ENCODE results near the gene TMEM91. TPM values are rescaled to one million over a fixed set of nuclear protein-coding genes. Genes with fewer than 3 reads are reported as not detected.
A peak's percentile ranks its signal among the peaks of the same experiment; 100 is the strongest.

TMEM91 gene
- total and polyA plus RNA-seq, 2 of the 13 experiments (the other 11 are each of a cell fraction or from before 2014, with no cell fraction given): 6.3 to 10.3 TPM

DNA sequence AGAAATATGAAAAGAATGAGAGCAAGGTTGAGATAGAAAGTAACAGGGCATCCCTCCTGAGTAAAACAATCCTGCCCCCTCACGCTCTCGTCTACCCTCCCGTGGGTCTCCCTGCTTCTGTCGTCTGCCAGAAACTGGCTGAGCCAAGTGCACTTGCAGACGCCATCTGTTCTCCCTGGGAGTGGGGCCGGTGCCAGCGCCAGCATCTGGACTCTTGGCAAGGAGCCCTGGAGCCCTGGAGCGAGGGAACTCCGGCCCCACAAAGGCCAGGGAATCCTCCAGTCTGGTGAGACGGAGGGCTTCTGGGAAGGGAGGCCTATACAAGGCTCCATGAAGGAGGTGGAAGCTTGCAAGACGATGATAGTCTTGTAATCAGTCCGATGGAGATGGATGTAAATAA is 2.3 kb upstream of the TMEM91 start (continued):
- TF ChIP-seq, protein P1, sequence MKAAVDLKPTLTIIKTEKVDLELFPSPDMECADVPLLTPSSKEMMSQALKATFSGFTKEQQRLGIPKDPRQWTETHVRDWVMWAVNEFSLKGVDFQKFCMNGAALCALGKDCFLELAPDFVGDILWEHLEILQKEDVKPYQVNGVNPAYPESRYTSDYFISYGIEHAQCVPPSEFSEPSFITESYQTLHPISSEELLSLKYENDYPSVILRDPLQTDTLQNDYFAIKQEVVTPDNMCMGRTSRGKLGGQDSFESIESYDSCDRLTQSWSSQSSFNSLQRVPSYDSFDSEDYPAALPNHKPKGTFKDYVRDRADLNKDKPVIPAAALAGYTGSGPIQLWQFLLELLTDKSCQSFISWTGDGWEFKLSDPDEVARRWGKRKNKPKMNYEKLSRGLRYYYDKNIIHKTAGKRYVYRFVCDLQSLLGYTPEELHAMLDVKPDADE (CRISPR knock-in tag; IDR thresholded peaks at IDR 0.05): no peak
- TF ChIP-seq HNRNPLL (IDR thresholded peaks at IDR 0.05; ENCODE audit: low read depth, low read length, poor library complexity, severe bottlenecking) (no peak), ZNF383 (CRISPR knock-in tag; IDR thresholded peaks at IDR 0.05; ENCODE audit: borderline replicate concordance) (no peak)

DNA sequence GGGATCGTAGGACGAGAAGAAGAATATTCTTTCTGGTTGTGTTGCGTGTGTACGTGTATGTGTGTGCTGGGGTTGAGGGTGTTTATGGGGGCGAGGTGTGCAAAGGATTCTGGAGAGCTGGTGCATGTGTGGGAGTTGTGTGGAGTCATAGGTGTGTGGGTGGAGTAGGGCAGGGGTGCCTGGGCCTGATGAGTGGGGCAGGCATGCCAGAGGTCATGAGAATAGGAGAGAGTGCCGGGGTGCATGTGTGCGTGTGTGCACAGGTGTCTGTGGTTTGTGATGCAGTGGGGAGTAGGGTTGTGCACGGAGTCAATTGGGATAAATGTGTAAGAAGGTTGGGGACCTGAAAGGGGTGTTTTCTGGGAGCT is 649 bp downstream of the TMEM91 start:
- peak; percentile 44 for FAIRE-seq
- Histone ChIP-seq H3K9me3 (ENCODE audit: low read length) (no peaks in the 10 kb centered on the region), H3K9ac (ENCODE audit: insufficient read depth, low read depth, low read length) (peak overlapping the region; percentile 68)

More for the DNA sequence above, 649 bp downstream of the TMEM91 start:
- ChIA-PET CTCF (ENCODE audit: low intra/inter-chr PET ratio, low total read pairs) (no interaction called here), POLR2A (interaction anchor here (2.5 kb wide), 1 partner anchor 13 kb away, joined by 11 read pairs; the partner anchor contains the start of gene B9D2)
- TF ChIP-seq NONO (IDR thresholded peaks at IDR 0.05): no peak
- 0 out of 2 replicates have a peak, but pooled peaks have one; percentile 11 for TF ChIP-seq NONO (CRISPR knock-in tag; conservative IDR thresholded peaks at IDR 0.05)
- TF ChIP-seq TGIF2 (CRISPR knock-in tag; IDR thresholded peaks at IDR 0.05): 0 out of 2 replicates have a peak, but pooled peaks have one; percentile 2
- TF ChIP-seq TOPORS (CRISPR knock-in tag; IDR thresholded peaks at IDR 0.05): no peak
- no peak; the same call in 1 of the 2 replicates for TF ChIP-seq HNF4A (CRISPR knock-in tag; IDR thresholded peaks at IDR 0.05)
- TF ChIP-seq, protein P2, sequence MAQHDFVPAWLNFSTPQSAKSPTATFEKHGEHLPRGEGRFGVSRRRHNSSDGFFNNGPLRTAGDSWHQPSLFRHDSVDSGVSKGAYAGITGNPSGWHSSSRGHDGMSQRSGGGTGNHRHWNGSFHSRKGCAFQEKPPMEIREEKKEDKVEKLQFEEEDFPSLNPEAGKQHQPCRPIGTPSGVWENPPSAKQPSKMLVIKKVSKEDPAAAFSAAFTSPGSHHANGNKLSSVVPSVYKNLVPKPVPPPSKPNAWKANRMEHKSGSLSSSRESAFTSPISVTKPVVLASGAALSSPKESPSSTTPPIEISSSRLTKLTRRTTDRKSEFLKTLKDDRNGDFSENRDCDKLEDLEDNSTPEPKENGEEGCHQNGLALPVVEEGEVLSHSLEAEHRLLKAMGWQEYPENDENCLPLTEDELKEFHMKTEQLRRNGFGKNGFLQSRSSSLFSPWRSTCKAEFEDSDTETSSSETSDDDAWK (CRISPR knock-in tag; IDR thresholded peaks at IDR 0.05): no peak
- no peaks in the 10 kb centered on the region for H4K20me1 ChIP-seq (ENCODE audit: insufficient read depth, low read length)
- no peak overlapping the region for H2AFZ ChIP-seq (ENCODE audit: low read length)
- 49% methylated on average over 8 of the region's 8 CpGs for WGBS (ENCODE audit: low lambda C conversion rate)
- peak overlapping the region; percentile 50 for H3K27ac ChIP-seq (ENCODE audit: extremely low read length, insufficient read depth, low read length)
- peak; percentile 58 for ATAC-seq
- H3K4me1 ChIP-seq (ENCODE audit: insufficient read depth, low read length): peaks cover 26% of the 10 kb centered on the region
- H3K36me3 ChIP-seq (replicated peaks in 1 of 2; ENCODE audit: control insufficient read depth in 1 of 2, insufficient read depth in 2 of 2, low read length in 2 of 2): no peaks in the 10 kb centered on the region; a peak in 1 of 5 replicates
- H3K27me3 ChIP-seq (ENCODE audit: control insufficient read depth in 1 of 2, insufficient read depth in 2 of 2, low read length in 2 of 2): no peaks in the 10 kb centered on the region
- in situ Hi-C loops (cut with HindIII; ENCODE audit: extremely low pct_ligation_motif_present, low pct_unique_long_range_greater_than_20kb) (no loop called here), intact Hi-C loops (cut with micrococcal nuclease; ENCODE audit: unreplicated experiment) (no loop called here)
- no peaks in the 10 kb centered on the region for H3K79me2 ChIP-seq (ENCODE audit: insufficient read depth, low read length)
- BruUV-seq (replicated peaks): no TSS peak
- DNase-seq (ENCODE audit: low spot score): no peak
- H3K4me3 ChIP-seq (replicated peaks in 1 of 3; ENCODE audit: insufficient read depth in 1 of 3, low read depth in 2 of 3, low read length in 3 of 3): peak overlapping the region; percentile 65 to 81 (median 74)
- H3K4me2 ChIP-seq (ENCODE audit: low read depth, low read length): peak overlapping the region; percentile 83

Measured in HepG2 (cell line).